Activated naive CD4-positive, alpha-beta T cell treated with anti-CD3 and anti-CD28 coated beads, Interleukin-2, amount 50 U/mL, for 24 hours (primary cell): ENCODE results near the gene PIGW.
A peak's percentile ranks its signal among the peaks of the same experiment; 100 is the strongest.

Source experiments
- H3K27ac Mint-ChIP-seq: one replicate; pipeline ENCODE4 v1.8.0; 2021; ENCODE audit warnings: mild to moderate bottlenecking, mixed read lengths
- H3K27me3 Mint-ChIP-seq: one replicate; pipeline ENCODE4 v1.8.0; 2021; ENCODE audit warnings: mixed read lengths
- H3K36me3 Mint-ChIP-seq: one replicate; pipeline ENCODE4 v1.8.0; 2021; ENCODE audit warnings: mixed read lengths
- H3K4me1 Mint-ChIP-seq: one replicate; pipeline ENCODE4 v1.8.0; 2021; ENCODE audit warnings: mixed read lengths
- H3K4me3 Mint-ChIP-seq: one replicate; pipeline ENCODE4 v1.8.0; 2021; ENCODE audit warnings: mild to moderate bottlenecking, mixed read lengths
- H3K9me3 Mint-ChIP-seq: one replicate; pipeline ENCODE4 v1.8.0; 2021; ENCODE audit warnings: mixed read lengths

The PIGW gene

GRCh38 chr17:36534840-36535668, at the start of gene PIGW, which contains the start of gene MYO19:
Gene PIGW, plus strand, starts transcription at chr17:36534987. Its CDS starts 2,115 bp downstream, at chr17:36537102.
Gene MYO19, minus strand, starts transcription at chr17:36534868. Its CDS starts 2,330 bp downstream, at chr17:36532538.
- Mint-ChIP-seq H3K4me3 (peak within 1 kb of the TSS; percentile 97), H3K9me3 (no peaks in the 10 kb centered on the region), H3K27me3 (no peaks in the 10 kb centered on the region), H3K4me1 (peaks cover 29% of the 10 kb centered on the region), H3K27ac (peak within 1 kb of the TSS; percentile 99), H3K36me3 (peaks cover 12% of the 10 kb centered on the region)

DNA sequence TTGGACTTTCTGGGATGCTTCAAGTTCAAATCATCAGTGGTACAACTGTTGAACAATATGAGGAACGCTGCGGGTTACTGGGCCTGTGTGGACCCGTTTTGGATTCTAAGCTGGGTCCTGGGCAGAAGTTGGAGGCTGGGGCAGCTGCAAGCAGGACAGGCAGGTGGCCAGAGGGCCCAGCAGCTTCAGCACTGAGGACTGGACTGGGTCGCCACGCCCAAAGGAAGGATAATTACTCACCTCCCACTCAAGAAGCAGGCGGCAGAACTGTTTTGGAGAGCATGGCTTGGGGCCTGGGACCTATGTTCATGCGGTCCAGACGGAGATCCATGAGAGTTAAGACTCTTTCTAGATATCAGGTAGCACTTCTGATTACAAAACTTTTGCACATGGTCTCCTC, 49.8 kb upstream of the PIGW start:
- peak overlapping the region; percentile 68 for H3K27ac Mint-ChIP-seq
- H3K27me3 Mint-ChIP-seq = peaks cover 12% of the 10 kb centered on the region
- H3K4me1 Mint-ChIP-seq = peaks cover 38% of the 10 kb centered on the region
- H3K36me3 Mint-ChIP-seq = peaks cover 8% of the 10 kb centered on the region
- H3K9me3 Mint-ChIP-seq = no peaks in the 10 kb centered on the region
- H3K4me3 Mint-ChIP-seq = peak overlapping the region; percentile 94

DNA sequence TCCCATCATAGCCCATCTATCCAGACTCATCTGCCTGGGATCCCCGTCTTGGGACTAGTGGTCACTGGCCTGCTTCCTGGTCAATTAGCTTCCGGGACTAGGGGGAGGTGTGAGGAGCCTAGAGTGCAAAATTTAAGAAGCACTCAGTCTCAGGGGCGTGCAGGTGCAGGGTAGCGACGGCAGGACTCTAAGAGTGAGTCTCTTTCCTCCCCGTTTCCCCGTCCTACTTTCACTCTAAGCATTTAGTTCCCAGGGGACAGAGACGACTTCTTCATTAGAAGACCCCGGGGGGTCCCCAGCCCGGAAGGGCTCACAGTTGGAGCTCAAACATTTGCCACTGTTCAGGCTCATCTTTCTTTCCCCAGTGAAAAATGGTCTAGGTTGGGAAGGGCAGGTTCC, 49.0 kb upstream of the PIGW start:
- Mint-ChIP-seq H3K36me3 (peaks cover 12% of the 10 kb centered on the region), H3K9me3 (no peaks in the 10 kb centered on the region), H3K4me3 (peak overlapping the region; percentile 94), H3K27me3 (peaks cover 11% of the 10 kb centered on the region), H3K27ac (peak overlapping the region; percentile 8), H3K4me1 (peaks cover 43% of the 10 kb centered on the region)

GRCh38 chr17:36486204-36487194, 48.3 kb upstream of the PIGW start, which contains the start of gene ZNHIT3:
Gene ZNHIT3, plus strand, starts transcription at chr17:36486681. Its CDS starts 19 bp downstream, at chr17:36486700.
- Mint-ChIP-seq H3K4me1 (peaks cover 50% of the 10 kb centered on the region), H3K9me3 (no peaks in the 10 kb centered on the region), H3K27ac (peak within 1 kb of the TSS; percentile 94), H3K27me3 (peaks cover 8% of the 10 kb centered on the region), H3K4me3 (peak within 1 kb of the TSS; percentile 94), H3K36me3 (peaks cover 12% of the 10 kb centered on the region)

DNA sequence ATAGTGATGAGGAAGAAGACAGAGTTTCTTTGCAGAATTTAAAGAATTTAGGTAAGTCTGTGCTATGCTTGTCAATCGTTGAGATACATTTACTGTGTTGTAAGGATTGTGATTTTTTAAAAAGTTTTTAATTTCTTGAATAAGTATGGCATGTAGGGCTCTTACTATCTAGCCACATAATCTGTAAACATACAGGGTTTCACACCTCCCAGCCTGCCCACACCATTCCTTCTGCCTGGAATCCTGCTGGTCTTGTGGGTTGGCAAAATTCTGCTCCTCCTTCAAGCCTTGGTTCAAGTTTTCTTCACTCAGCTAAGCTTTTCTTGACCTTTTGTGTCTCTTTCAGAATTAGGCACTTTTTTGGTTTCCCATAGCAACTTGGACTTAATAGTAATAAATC, 40.8 kb upstream of the PIGW start:
- Mint-ChIP-seq H3K4me3 (no peak overlapping the region), H3K27ac (peak overlapping the region; percentile 59), H3K36me3 (peaks cover 14% of the 10 kb centered on the region)

DNA sequence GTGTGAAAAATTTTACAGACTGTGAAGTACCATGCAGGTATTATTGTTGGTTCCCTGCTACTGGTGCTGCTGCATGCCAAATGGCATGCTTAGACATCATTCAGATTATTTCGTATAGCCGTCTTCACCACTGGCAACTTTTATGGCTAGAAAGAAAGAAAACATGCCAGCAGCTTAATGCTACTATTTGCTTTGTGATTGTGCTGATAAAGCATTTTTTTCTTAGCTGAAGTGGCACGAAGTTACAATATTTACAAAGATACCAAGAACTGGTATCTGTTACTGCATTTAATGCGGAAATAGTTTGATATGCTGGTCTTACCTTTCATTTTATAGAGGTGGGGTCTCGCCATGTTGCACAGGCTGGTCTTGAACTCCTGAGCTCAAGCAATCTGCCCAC, 40.1 kb upstream of the PIGW start:
- peaks cover 14% of the 10 kb centered on the region for H3K36me3 Mint-ChIP-seq
- peaks cover 34% of the 10 kb centered on the region for H3K4me1 Mint-ChIP-seq
- H3K9me3 Mint-ChIP-seq = no peaks in the 10 kb centered on the region
- H3K4me3 Mint-ChIP-seq = no peak overlapping the region
- H3K27me3 Mint-ChIP-seq = no peaks in the 10 kb centered on the region
- H3K27ac Mint-ChIP-seq = no peak overlapping the region

More for the DNA sequence above, 40.8 kb upstream of the PIGW start:
- Mint-ChIP-seq H3K4me1 (peaks cover 40% of the 10 kb centered on the region), H3K27me3 (no peaks in the 10 kb centered on the region), H3K9me3 (no peaks in the 10 kb centered on the region)

DNA sequence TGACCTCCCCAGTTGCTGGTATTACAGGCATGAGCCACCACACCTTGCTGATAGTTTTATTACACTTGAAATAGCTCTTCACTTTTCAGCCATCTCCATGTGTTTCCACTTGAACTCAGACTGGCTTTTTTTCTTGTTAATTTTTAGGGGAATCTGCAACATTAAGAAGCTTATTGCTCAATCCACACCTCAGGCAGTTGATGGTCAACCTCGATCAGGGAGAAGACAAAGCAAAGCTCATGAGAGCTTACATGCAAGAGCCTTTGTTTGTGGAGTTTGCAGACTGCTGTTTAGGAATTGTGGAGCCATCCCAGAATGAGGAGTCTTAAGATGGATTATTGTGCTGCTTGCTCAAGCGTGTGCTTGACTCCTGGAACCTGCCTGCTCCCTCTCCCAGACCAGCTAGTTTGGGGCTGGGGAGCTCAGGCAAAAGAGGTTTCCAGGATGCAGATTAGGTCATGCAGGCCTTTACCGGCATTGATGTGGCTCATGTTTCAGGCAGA, 39.7 kb upstream of the PIGW start:
- H3K27ac Mint-ChIP-seq = no peak overlapping the region
- H3K27me3 Mint-ChIP-seq = no peaks in the 10 kb centered on the region
- H3K4me3 Mint-ChIP-seq = no peak overlapping the region
- H3K4me1 Mint-ChIP-seq = peaks cover 29% of the 10 kb centered on the region
- peaks cover 11% of the 10 kb centered on the region for H3K36me3 Mint-ChIP-seq
- no peaks in the 10 kb centered on the region for H3K9me3 Mint-ChIP-seq

DNA sequence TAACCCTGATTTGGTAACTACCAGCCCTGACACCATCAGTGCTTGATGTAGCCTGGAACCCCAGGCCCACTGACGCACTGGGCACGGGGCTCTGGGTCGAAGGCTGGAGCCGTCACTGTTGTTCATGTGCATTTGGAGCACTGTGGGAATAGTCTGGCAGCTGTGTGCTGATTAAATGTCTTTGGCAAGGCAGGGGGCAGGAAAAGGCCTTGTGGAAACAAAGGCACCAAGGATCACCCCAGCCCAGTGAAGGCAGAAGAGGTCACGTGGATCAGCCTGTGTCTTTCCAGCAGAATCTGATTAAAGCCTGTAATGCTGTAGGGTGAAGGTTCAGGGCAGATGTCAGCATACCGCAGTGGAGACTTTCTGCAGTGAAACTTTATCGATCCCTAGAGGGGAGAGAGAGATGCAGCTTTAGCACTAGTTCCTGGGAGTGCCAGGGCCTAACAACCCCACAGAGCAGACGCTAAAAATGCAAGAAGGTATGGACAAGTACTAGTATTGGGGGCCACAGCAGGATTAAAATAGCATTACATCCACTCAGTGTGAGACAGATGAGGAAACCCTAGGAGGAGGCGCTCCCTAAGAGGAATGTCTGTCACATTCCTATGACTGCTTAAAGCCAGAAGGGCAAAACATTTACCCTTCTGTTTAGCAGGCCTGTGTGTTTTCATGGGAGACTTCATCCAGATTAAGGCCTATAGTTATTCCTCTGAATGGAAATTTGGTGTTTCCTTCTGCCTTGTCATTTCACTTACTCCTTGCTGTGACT, 38.6 kb upstream of the PIGW start:
- Mint-ChIP-seq H3K4me1 (peaks cover 22% of the 10 kb centered on the region), H3K36me3 (peaks cover 8% of the 10 kb centered on the region), H3K4me3 (no peak overlapping the region), H3K27ac (no peak overlapping the region), H3K27me3 (no peaks in the 10 kb centered on the region), H3K9me3 (no peaks in the 10 kb centered on the region)

GRCh38 chr17:36498155-36498554, 36.6 kb upstream of the PIGW start:
- Mint-ChIP-seq H3K9me3 (no peaks in the 10 kb centered on the region), H3K4me1 (peaks cover 9% of the 10 kb centered on the region), H3K36me3 (peaks cover 11% of the 10 kb centered on the region), H3K4me3 (no peak overlapping the region), H3K27me3 (no peaks in the 10 kb centered on the region), H3K27ac (no peak overlapping the region)

DNA sequence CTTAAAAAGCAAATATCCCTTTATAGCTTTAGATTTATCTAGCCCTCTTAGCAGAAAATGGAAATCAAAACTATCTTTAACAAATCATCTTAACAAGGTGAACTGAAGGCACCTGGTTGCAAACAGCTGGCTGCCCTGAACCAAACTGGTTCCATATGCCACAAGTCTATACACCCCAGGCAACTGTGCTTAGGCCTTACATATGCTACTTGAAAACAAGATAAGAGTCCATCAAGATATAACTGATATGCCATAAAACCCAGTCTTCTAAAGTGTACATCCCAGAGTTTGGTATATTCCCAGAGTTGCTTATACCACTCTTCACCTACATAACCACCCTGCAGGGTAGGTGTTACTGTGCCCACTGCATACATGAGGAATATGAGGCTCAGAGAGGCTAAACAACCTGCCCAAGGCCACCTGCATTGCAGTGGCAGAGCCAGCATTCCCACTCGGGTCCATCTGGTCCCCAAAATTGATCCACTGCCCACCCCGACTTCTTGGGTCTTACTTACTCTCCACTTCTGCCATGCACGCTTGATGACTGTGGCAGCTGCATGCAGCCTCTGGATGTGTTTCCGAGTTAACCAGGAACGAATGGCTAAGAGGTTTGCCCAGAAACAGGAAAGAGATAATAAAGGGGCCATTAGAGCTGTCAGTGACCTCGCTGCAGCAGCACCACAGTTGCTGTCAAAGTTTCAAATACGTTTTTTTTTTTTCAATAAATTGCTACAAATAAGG, 36.1 kb upstream of the PIGW start:
- Mint-ChIP-seq H3K9me3 (no peaks in the 10 kb centered on the region), H3K27me3 (no peaks in the 10 kb centered on the region), H3K36me3 (peaks cover 14% of the 10 kb centered on the region), H3K4me1 (peaks cover 9% of the 10 kb centered on the region), H3K4me3 (no peak overlapping the region), H3K27ac (no peak overlapping the region)

GRCh38 chr17:36500745-36501225, 34.0 kb upstream of the PIGW start:
- Mint-ChIP-seq H3K27ac (no peak overlapping the region), H3K4me3 (no peak overlapping the region), H3K27me3 (no peaks in the 10 kb centered on the region), H3K9me3 (no peaks in the 10 kb centered on the region), H3K36me3 (peaks cover 12% of the 10 kb centered on the region), H3K4me1 (peaks cover 5% of the 10 kb centered on the region)

DNA sequence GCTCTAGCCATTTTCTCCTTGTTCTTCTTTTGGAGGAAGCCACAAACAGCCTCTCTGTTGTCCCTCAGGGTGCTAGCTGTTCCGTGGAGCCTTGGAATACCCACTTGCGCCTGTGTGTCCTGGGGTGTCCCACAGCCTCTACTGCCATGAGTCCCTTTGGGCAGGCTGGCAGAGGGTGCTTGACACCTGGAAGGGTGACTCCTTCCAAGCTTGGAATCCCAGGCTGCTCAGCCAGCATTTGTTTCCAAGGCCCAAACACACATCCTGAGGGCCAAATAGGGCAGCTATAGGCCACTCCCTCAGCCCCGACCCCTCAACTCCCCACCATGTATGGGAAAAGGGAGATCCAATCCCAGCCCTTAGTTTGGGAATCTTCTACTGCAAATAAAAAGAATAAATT, 33.4 kb upstream of the PIGW start:
- H3K4me1 Mint-ChIP-seq = peaks cover 5% of the 10 kb centered on the region
- H3K9me3 Mint-ChIP-seq = no peaks in the 10 kb centered on the region
- peaks cover 13% of the 10 kb centered on the region for H3K36me3 Mint-ChIP-seq
- H3K4me3 Mint-ChIP-seq = no peak overlapping the region
- H3K27me3 Mint-ChIP-seq = no peaks in the 10 kb centered on the region
- no peak overlapping the region for H3K27ac Mint-ChIP-seq

DNA sequence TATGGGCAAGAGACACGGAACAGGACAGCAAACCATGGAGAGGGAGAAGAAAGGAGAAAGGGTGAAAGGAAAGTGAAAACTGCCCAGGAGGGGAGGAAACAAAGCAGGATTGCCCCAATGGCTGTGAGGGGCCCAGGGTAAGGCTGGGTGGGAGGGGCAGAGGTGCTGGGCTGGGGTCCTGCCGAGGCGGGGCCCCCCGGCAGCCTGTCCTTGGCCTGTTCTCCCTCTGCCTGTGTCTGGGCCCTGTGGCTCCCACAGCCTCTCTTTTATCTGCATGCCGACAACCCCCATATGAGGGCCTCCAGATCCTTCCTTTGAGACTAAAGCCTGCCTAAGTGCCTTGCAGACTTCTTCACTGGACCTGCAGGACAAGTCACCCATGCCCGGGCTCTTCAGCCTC, 32.8 kb upstream of the PIGW start:
- Mint-ChIP-seq H3K36me3 (peaks cover 14% of the 10 kb centered on the region), H3K27ac (no peak overlapping the region)

DNA sequence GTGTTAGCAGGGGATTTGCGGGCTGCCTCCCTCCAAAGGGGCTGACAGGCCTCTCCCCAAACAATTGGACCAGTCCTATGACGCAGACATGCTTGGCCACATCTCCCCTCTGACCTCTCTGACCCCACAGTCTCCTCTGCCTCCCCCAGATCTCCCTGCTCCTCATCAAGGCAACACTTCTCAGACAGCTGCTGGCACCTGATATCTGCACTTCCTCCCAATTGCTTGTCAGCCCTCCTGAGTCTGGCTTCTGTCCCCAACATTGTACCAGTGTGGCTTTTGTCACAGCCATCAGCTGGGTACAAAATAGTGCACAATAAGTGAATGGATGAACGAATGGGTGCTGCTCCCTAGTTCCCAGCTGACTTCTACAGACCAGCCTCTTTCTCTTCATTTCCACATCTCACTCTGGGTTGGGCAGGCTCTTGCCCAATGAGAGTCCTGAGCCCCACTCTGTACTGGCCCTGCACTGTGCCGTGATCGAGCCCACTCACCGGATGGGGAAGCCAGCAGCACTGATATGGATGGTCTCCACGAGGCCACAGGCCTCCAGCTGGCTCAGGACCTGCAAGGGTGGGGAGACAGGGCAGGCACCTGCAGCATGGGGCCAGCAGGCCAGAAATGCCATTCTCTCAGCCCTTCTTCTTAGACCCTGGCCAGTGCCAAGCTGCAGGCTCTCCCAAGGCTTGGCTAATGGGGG, 31.2 kb upstream of the PIGW start:
- Mint-ChIP-seq H3K9me3 (no peaks in the 10 kb centered on the region), H3K36me3 (peaks cover 12% of the 10 kb centered on the region), H3K27ac (peak overlapping the region; percentile 42)

More for the DNA sequence above, 32.8 kb upstream of the PIGW start:
- H3K9me3 Mint-ChIP-seq = no peaks in the 10 kb centered on the region
- no peaks in the 10 kb centered on the region for H3K27me3 Mint-ChIP-seq
- H3K4me1 Mint-ChIP-seq = peaks cover 5% of the 10 kb centered on the region
- no peak overlapping the region for H3K4me3 Mint-ChIP-seq

More for the DNA sequence above, 31.2 kb upstream of the PIGW start:
- H3K4me1 Mint-ChIP-seq = peaks cover 5% of the 10 kb centered on the region
- H3K4me3 Mint-ChIP-seq = no peak overlapping the region
- H3K27me3 Mint-ChIP-seq = no peaks in the 10 kb centered on the region
